Mesodermal cell (in vitro differentiated cells): ENCODE data around the gene MGLL.

Experiments
- H3K27ac ChIP-seq: 2 replicates; pipeline ENCODE4 v1.7.0; 2013; ENCODE audit warnings: mild to moderate bottlenecking, low read depth, low read length, moderate library complexity; ENCODE audit not compliant: severe bottlenecking
- H3K36me3 ChIP-seq: 2 replicates; pipeline ENCODE4 v1.7.1; 2013; ENCODE audit warnings: mild to moderate bottlenecking, low read length, moderate library complexity; ENCODE audit not compliant: control insufficient read depth, insufficient read depth
- H3K4me1 ChIP-seq: one replicate; pipeline ENCODE4 v1.7.1; 2013; ENCODE audit warnings: mild to moderate bottlenecking, low read length; ENCODE audit not compliant: insufficient read depth, control insufficient read depth, poor library complexity, severe bottlenecking
- H3K4me3 ChIP-seq: 2 replicates; pipeline ENCODE4 v1.7.0; 2013; ENCODE audit warnings: low read length, control low read depth, mild to moderate bottlenecking; ENCODE audit not compliant: insufficient read depth, poor library complexity, severe bottlenecking; ENCODE audit errors: extremely low read depth
- H3K9me3 ChIP-seq: 2 replicates; pipeline ENCODE4 v1.7.1; 2013; ENCODE audit warnings: mild to moderate bottlenecking, low read length, moderate library complexity; ENCODE audit not compliant: control insufficient read depth
- WGBS, 2 experiments: methylation state at CpG; one replicate each; pipeline ENCODE4 v1.1.5; 2013; ENCODE audit warnings: missing lambda C conversion rate in 2 of 2; ENCODE audit not compliant: insufficient coverage in 2 of 2; 5-methylcytosine and 5-hydroxymethylcytosine counted together

MGLL gene

DNA sequence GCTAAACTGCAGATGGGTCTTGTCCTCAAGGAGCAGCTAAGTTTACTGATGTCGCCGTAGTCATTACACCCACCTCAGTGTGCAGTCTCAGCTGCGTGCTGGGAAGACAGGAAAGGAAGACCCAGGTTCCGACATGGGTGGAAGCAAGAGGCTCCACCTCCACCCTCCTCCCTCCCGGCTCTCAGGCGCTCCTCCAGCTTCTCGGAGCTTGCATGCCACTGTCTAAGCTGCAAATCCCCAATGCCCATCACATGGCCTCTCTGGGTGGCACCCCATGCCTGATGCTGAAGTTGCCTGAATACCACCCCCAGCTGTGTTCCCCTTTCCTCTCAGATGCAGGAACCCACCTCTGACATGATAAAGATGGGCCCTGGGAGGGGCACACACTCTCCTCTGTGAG lies 58.5 kb downstream of the MGLL start:
- Histone ChIP-seq H3K36me3 (no peaks in the 10 kb centered on the region), H3K9me3 (peaks cover 8% of the 10 kb centered on the region), H3K4me1 (peaks cover 39% of the 10 kb centered on the region), H3K27ac (no peak overlapping the region), H3K4me3 (no peak overlapping the region)
- WGBS, 2 experiments, result 91 to 93% methylated on average over 7 of the region's 7 CpGs

DNA sequence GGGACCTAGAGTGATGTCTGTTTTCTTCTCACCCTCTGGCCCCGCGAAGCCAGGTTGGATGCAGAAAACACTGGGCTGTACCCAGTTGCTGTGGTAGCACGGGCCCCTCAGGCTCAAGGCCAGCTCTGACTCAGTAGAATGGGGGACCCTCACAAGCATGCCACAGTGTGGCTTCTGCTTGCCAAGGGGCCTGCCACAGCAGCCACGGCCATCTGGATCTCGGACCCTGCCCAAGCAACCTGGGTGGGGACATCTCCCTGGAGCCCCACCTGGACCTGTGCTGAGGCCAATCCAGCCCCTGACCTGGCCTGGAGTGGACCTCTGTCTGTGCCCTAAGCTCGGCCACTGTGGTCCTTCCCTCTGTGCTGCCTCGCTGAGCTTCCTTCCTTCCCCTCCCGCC lies 59.0 kb downstream of the MGLL start:
- no peaks in the 10 kb centered on the region for H3K36me3 ChIP-seq
- 97 to 100% methylated on average over 5 of the region's 8 CpGs for WGBS, 2 experiments
- no peak overlapping the region for H3K27ac ChIP-seq

DNA sequence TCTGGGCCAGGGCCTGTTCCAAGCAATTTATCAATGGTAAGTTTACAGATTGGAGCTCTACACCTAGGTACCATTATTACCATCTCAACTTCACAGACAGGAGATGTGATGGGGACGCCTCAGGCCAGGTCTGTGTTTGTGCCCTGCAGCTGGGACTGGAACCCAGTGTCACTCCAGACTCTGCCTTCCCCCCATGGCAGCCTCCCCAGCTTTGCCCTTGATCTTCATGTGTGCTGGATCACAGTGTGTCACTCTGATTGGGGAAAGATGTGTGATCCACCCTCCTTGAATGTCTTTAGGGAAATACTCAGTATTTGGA lies 59.6 kb downstream of the MGLL start:
- Histone ChIP-seq H3K4me1 (peaks cover 37% of the 10 kb centered on the region), H3K27ac (no peak overlapping the region), H3K36me3 (no peaks in the 10 kb centered on the region), H3K9me3 (peaks cover 7% of the 10 kb centered on the region), H3K4me3 (no peak overlapping the region)
- 100% methylated on average over 1 of the region's 1 CpG for WGBS, 2 experiments

More for the DNA sequence above, 59.0 kb downstream of the MGLL start:
- peaks cover 8% of the 10 kb centered on the region for H3K9me3 ChIP-seq
- H3K4me1 ChIP-seq, result peaks cover 37% of the 10 kb centered on the region
- H3K4me3 ChIP-seq, result no peak overlapping the region

DNA sequence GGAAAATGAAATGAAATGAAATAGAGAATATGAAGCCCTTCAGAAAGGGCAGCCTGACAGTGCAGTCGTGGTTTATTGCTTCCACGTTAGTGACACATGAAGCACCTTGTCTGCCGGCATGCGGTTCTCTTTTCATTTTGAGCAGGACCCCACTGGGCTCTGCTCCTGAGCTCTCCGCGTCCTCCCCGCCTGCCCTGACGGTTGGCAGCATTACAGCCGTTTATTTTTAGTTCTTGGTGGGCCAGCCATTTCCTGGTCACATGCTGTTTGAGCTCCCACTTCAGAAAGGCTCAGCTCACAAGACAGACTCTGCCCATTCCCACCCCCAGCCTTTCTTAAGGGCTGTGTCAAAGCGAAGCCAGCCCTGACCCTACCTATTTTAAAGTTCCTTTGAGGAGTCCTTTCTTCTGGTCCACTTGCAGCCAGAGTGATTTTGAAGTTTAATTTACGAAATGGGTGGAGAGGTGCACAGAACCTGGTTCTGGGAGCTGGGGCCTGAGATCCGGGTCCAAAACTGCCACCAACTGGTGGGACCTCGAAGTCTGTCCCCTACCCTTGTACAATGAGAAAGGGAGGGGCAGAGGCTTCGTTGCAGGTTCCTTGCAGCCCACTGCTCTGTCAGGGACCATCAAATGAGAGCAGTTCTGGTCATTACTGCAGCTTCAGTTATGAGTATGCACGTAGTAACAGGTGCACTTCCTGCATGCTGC lies 60.1 kb downstream of the MGLL start:
- H3K4me3 ChIP-seq, result no peak overlapping the region
- H3K4me1 ChIP-seq, result peaks cover 37% of the 10 kb centered on the region
- H3K27ac ChIP-seq, result no peak overlapping the region
- WGBS, 2 experiments, result 64 to 67% methylated on average over 13 to 15 of the region's 15 CpGs
- no peaks in the 10 kb centered on the region for H3K36me3 ChIP-seq
- H3K9me3 ChIP-seq, result peaks cover 2% of the 10 kb centered on the region

DNA sequence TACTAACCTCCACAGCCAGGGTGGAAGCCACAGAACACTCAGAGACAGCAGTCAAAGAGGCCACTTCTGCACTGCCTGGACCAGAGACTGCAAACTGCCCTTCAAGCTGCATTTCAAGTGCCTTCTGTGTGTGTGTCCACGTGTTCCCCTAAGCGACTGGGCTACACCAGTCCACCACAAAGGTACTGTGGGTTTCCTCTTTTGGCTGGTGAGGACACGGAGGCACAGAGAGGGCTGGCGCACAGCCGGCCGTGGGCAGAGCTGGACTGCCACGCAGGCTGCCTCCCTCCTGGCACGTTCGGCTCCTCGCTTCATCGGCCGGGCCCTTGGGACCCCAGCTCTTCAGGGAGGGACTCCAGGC lies 60.9 kb downstream of the MGLL start:
- no peaks in the 10 kb centered on the region for H3K36me3 ChIP-seq
- 85 to 93% methylated on average over 12 of the region's 12 CpGs for WGBS, 2 experiments
- H3K27ac ChIP-seq, result no peak overlapping the region
- no peaks in the 10 kb centered on the region for H3K9me3 ChIP-seq
- H3K4me1 ChIP-seq, result peaks cover 36% of the 10 kb centered on the region
- no peak overlapping the region for H3K4me3 ChIP-seq

DNA sequence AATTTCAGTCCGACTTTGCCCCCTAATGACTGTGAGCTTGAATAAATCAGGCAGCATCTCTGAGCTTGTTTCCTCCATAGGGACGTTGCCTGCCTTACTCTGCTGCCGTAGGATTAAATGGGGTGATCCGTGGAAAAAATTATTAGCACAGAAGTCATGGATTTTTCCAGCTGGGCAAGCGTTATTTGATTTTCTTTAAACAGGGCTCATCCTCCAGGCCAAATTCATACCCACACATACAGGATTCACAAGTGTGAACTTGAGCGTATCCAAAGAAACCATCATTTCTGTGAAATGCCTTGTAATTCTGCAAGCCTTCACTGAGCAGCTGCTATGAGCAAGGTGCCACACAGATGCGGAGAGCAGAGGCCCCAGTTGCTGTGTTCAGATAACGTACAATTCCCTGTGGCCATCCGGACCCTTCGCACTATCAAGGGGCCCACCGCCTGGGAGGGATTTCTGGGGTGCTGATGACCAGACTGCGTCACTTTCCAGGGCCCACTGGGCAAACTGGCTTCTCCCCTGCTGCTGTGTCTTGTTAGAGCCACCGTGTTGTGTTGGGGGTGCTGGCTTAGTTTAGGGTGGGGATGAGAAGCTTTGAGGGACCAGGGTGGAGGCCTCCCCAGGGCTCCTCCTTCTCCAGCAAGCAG lies 61.4 kb downstream of the MGLL start:
- 92 to 94% methylated on average over 8 to 12 of the region's 13 CpGs for WGBS, 2 experiments
- H3K36me3 ChIP-seq, result no peaks in the 10 kb centered on the region
- no peak overlapping the region for H3K27ac ChIP-seq
- no peak overlapping the region for H3K4me3 ChIP-seq
- peaks cover 33% of the 10 kb centered on the region for H3K4me1 ChIP-seq
- no peaks in the 10 kb centered on the region for H3K9me3 ChIP-seq

DNA sequence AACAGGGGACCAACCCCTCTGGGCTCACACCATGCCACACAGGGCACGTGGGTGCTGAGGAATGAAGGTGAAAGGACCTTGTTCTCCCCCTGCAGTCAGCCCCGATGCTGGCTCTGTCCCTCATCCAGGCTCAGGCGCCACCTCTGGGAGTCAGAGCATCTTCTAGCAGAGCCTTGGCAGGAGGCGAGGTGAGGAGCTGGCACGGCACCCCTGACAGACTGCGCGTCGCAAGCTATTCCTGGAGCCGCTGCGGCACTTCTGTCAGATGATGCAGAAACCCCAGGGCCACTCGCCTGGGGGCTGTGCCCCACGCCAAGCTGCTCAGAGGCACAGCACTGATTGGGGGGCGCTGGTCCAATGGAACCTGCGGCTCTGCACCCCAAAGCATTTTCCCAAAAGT lies 62.0 kb downstream of the MGLL start:
- H3K9me3 ChIP-seq, result no peaks in the 10 kb centered on the region
- H3K4me1 ChIP-seq, result peaks cover 31% of the 10 kb centered on the region
- no peaks in the 10 kb centered on the region for H3K36me3 ChIP-seq
- no peak overlapping the region for H3K27ac ChIP-seq
- 90 to 98% methylated on average over 12 to 13 of the region's 14 CpGs for WGBS, 2 experiments
- no peak overlapping the region for H3K4me3 ChIP-seq

DNA sequence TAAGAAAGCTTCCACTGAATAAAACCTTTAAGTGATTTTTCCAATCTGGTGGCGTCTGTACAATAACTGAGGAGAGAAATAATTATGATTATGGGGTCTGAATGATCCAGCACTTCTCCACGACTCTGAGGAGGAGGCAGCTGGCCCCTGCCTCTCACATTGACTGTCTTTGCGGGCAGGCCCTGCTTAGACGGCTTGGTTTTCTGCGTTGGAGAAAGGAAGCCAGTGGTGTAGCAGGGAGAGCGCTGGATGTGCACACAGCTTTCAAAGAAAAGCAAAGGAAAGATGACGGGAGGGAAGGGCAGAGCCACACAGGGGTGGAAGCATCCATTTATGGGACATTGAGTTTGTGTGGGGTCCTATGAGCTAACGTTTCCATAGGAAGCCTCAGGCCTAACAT lies 62.5 kb downstream of the MGLL start:
- H3K4me3 ChIP-seq, result no peak overlapping the region
- no peaks in the 10 kb centered on the region for H3K36me3 ChIP-seq
- peaks cover 27% of the 10 kb centered on the region for H3K4me1 ChIP-seq
- WGBS, 2 experiments, result 87 to 90% methylated on average over 8 of the region's 8 CpGs
- no peak overlapping the region for H3K27ac ChIP-seq
- H3K9me3 ChIP-seq, result no peaks in the 10 kb centered on the region

DNA sequence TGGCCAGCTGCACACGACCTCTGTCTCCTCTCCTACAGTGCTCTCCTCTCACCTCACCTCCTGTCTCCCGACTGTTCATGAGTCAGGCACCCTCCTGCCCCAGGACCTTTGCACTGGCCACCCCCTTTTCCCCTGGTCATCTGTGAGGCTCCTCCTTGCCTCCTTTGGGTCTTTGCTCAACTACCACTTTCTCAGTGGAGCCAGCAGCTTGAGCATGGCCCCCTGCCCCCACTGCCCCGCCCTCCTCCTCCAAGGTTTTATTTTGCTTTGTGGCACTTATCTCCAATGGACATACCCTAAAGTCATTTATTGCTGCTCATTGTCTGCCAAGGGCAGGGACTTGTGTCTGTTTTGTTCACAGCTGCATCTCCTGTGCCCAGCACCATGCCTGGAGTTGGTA lies 64.3 kb downstream of the MGLL start:
- peaks cover 15% of the 10 kb centered on the region for H3K4me1 ChIP-seq
- no peak overlapping the region for H3K27ac ChIP-seq
- 72% methylated on average over 3 of the region's 3 CpGs; no CpG with 5 or more reads in 1 of the 2 experiments for WGBS, 2 experiments
- no peaks in the 10 kb centered on the region for H3K36me3 ChIP-seq
- no peaks in the 10 kb centered on the region for H3K9me3 ChIP-seq
- H3K4me3 ChIP-seq, result no peak overlapping the region

DNA sequence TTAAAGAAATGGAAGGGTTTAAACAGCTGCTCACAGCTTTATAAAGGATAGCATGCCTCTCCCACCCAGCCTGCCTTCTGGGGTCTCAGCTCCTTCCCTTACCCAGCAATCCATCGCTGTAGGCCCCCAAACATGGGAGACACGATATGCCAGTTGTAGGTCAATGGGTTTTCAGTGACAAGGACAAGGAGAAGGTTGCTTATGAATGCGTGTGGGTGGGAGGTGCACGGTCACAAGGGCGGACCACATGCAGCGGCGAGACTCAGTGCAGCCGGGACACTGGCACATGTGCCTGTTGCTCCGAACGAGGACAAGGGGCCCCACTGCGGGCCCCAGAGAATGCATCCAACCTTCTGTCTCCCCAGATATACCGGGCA lies 67.0 kb downstream of the MGLL start:
- no peaks in the 10 kb centered on the region for H3K36me3 ChIP-seq
- H3K4me3 ChIP-seq, result no peak overlapping the region
- WGBS, 2 experiments, result 92 to 96% methylated on average over 9 to 11 of the region's 12 CpGs
- H3K9me3 ChIP-seq, result no peaks in the 10 kb centered on the region
- no peak overlapping the region for H3K27ac ChIP-seq
- H3K4me1 ChIP-seq, result no peaks in the 10 kb centered on the region
